Measurements from ENCODE around the gene PRDM16. TPM values are rescaled to one million over a fixed set of nuclear protein-coding genes. Genes with fewer than 3 reads are reported as not detected.

The PRDM16 gene
- total RNA-seq, 1 experiment from 2014 or later = 1.6 TPM

- TF ChIP-seq STAT6 (CRISPR knock-in tag; conservative IDR thresholded peaks at IDR 0.05; ENCODE audit: low read depth) (no peak), ETV6 (CRISPR knock-in tag; IDR thresholded peaks at IDR 0.05) (no peak)
These were observed 10.5 kb downstream of the PRDM16 start (continued) for GRCh38 chr1:3079381-3080052.

GRCh38 chr1:3080053-3080955 lies 11.3 kb downstream of the PRDM16 start:
- ChIA-PET POLR2A (no interaction called here), CTCF (interaction anchor here (0.5 to 0.7 kb wide), 3 partner anchors 55 to 411 kb away, joined by 3 read pairs; no protein-coding TSS in a partner anchor)
- H3K4me1 Mint-ChIP-seq = 0 out of 2 replicates have a peak, but pooled peaks cover 4% of the 10 kb centered on the region
- H3K9me3 Mint-ChIP-seq = no peaks in the 10 kb centered on the region
- TF ChIP-seq MYBL2 (CRISPR knock-in tag; IDR thresholded peaks at IDR 0.05) = no peak
- TF ChIP-seq ATF6 (CRISPR knock-in tag; IDR thresholded peaks at IDR 0.05) = no peak
- no peak for TF ChIP-seq ZBTB21 (CRISPR knock-in tag; IDR thresholded peaks at IDR 0.05; ENCODE audit: borderline replicate concordance)
- no peak for TF ChIP-seq ZSCAN18 (CRISPR knock-in tag; IDR thresholded peaks at IDR 0.05)
- no peak for TF ChIP-seq ETV6 (CRISPR knock-in tag; IDR thresholded peaks at IDR 0.05)
- TF ChIP-seq ZNF281 (CRISPR knock-in tag; IDR thresholded peaks at IDR 0.05) = no peak
- TF ChIP-seq TP53 (CRISPR knock-in tag; IDR thresholded peaks at IDR 0.05) = no peak
- no peak for TF ChIP-seq ZMAT4 (CRISPR knock-in tag; IDR thresholded peaks at IDR 0.05)
- no peak for TF ChIP-seq ZNF423 (CRISPR knock-in tag; IDR thresholded peaks at IDR 0.05)
- no peak for TF ChIP-seq GABPB1 (CRISPR knock-in tag; IDR thresholded peaks at IDR 0.05)
- no peak for TF ChIP-seq FOXK1 (CRISPR knock-in tag; IDR thresholded peaks at IDR 0.05)
- no peak for TF ChIP-seq EMX1 (CRISPR knock-in tag; IDR thresholded peaks at IDR 0.05)
- no peak for TF ChIP-seq ZNF416 (CRISPR knock-in tag; IDR thresholded peaks at IDR 0.05)
- H3K27ac Mint-ChIP-seq = no peak overlapping the region; the same call in 1 of the 2 replicates
- no peak for ATAC-seq
- no peak for DNase-seq (ENCODE audit: low spot score)
- H3K27me3 Mint-ChIP-seq (ENCODE audit: low read depth) = peaks cover 15% of the 10 kb centered on the region
- H3K4me3 Mint-ChIP-seq = no peak overlapping the region
- no peaks in the 10 kb centered on the region for H3K36me3 Mint-ChIP-seq
